ENCODE measurements around the gene SENP6.

The SENP6 gene

GRCh38 chr6:75748743-75749538, 147.3 kb downstream of the SENP6 start, which contains the start of gene MYO6:
Gene MYO6 (plus strand): TSS chr6:75749239. CDS start chr6:75817548, 68,309 bp downstream.
- DNase-seq (ENCODE audit: low spot score), result no peak

- no peak for DNase-seq (ENCODE audit: low spot score)
These were observed 149.8 kb downstream of the SENP6 start for GRCh38 chr6:75751443-75751842.

- no peak for DNase-seq (ENCODE audit: low spot score)
These were observed 150.7 kb downstream of the SENP6 start for GRCh38 chr6:75752365-75752764.

- DNase-seq (ENCODE audit: low spot score), result no peak
These were observed 154.0 kb downstream of the SENP6 start for GRCh38 chr6:75755704-75756103.

- DNase-seq (ENCODE audit: low spot score), result no peak
These were observed 155.6 kb downstream of the SENP6 start for GRCh38 chr6:75757295-75757694.

GRCh38 chr6:75758061-75758460, 156.4 kb downstream of the SENP6 start:
- DNase-seq (ENCODE audit: low spot score), result no peak

GRCh38 chr6:75759207-75759606, 157.5 kb downstream of the SENP6 start:
- DNase-seq (ENCODE audit: low spot score), result no peak

GRCh38 chr6:75760320-75760719, 158.6 kb downstream of the SENP6 start:
- DNase-seq (ENCODE audit: low spot score), result no peak

GRCh38 chr6:75761489-75761888, 159.8 kb downstream of the SENP6 start:
- DNase-seq (ENCODE audit: low spot score), result no peak

GRCh38 chr6:75762063-75762462, 160.4 kb downstream of the SENP6 start:
- no peak for DNase-seq (ENCODE audit: low spot score)

GRCh38 chr6:75766387-75766786, 164.7 kb downstream of the SENP6 start:
- no peak for DNase-seq (ENCODE audit: low spot score)

Data from CD4-positive, alpha-beta T cell treated with Interleukin-6 at 100 ng/mL for 8 hours (primary cell).